NAMALWA (cell line): Measurements from ENCODE around the gene CFAP99.
A peak's percentile ranks its signal among the peaks of the same experiment; 100 is the strongest.
"Not testable (repeated sequence)": the region's sequence is repeated elsewhere in the genome, so short reads cannot be mapped to it uniquely, and the experiment has no call there.

Source experiments
- DNase-seq: peaks from one replicate; pipeline ENCODE4 v3.0.0-alpha.2; 2015; ENCODE audit warnings: low spot score

CFAP99 gene

DNA sequence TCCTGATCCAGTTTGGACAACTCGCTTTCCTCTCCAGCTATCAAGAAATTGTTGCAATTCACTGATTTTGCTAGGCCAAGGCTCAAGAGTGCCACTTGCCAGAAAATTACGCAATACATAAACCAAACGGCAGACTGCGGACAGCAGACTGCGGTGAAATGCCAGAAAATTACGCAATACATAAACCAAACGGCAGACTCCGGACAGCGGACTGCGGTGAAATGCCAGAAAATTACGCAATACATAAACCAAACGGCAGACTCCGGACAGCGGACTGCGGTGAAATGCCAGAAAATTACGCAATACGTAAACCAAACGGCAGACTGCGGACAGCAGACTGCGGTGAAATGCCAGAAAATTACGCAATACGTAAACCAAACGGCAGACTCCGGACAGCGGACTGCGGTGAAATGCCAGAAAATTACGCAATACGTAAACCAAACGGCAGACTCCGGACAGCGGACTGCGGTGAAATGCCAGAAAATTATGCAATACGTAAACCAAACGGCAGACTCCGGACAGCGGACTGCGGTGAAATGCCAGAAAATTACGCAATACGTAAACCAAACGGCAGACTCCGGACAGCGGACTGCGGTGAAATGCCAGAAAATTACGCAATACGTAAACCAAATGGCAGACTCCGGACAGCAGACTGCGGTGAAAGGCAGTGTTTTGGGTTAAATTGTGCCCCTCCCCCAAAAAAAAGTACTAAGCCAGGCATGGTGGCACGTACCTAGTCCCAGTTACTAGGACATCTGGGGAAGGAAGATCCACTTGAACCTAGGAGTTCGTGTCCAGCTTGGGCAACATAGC lies 11.4 kb downstream of the CFAP99 start:
- not testable (repeated sequence) for DNase-seq

DNA sequence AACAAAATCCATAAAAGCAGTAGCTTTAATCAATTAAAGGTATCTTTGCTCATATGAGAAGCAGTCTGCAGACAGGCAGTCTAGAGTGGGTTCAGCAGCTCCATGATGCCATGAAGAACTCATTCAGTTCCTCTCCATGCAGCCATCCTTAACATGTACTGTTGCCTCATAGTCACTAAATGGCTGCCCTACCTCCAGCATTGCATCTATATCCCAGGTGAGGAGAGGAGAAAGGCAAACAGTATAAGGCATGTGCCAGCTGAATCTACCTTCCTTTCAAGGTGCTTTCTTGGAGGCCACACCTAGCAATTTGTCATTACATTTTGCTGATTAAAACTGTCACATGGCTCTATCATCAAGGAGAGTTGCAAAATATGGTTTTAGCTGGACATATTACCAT lies 13.2 kb downstream of the CFAP99 start:
- no peak for DNase-seq

- no peak for DNase-seq
These were observed 14.3 kb downstream of the CFAP99 start for GRCh38 chr4:2432991-2433530.

DNA sequence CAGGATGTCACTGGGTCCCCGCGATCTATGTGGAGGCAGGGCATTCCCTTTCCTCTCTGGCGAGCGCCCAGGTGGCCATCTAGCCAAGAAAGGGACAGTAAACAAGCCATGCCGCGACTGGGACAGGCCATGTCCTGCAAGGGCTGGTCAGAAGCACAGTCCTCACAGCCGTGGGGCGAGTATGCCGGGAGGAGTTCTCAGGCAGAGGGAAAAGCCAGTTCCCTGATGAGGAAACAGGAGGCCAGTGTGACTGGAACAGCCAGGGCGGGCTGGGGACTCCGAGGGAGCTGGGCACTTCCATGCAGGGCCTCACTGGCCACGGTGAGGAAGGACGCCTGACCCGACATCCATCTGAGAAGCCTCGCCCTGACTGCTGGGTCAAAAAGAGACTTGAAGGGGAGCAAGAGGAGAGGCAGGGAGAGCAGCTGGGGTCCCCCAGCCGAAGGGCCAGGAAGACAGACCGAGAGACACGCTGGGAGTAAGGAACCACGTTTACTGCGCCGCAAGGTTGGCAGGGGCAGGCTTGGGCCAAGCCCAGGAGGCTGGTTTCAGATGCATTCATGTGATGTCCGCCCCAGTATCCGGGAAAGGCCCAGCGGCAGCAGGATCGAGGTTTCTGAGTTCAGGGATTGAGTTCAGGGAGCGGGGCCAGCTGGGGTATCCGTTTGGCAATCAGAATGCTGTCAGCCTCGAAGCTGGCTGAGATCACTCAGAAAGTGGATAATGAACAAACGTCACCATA lies 15.0 kb downstream of the CFAP99 start:
- DNase-seq, result no peak

DNA sequence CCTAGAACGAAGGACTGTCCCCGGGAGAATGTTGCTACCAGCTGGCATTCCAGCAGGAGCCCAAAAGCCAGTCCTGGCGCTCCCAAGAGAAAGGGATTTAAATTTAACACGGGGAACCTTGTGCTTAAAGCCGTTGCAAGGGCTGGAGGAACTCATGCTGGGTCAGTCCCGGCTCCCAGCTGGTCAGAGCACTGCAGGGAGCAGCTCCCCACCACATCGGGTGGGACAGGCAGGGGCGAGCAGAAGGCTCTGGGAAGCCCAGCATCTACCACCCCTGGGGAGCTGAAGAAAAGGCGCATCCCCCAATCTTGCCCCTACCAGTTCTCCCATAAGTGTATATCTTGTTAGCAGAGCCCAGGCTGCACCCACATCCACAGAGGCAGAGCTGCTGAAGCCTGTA lies 15.7 kb downstream of the CFAP99 start:
- no peak for DNase-seq

DNA sequence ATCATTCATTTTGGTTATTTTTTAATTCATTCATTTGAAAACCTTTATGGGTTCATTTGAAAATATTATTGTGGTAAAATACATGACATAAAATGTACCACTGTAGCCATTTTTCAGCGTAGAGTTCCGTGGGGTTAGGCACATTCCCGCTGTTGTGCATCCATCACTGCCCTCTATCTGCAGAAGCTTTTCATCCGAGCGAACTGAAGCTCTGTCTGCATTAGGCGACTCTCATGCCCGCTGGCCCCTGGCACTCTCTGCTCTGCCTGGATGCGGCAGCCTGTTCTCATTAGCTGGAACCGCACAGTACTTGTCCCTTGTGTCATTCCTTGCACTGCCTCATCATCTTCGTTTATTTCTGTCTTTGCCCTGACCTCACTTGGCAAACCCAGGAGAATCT lies 17.5 kb downstream of the CFAP99 start:
- no peak for DNase-seq

- DNase-seq, result no peak
These were observed 18.2 kb downstream of the CFAP99 start for GRCh38 chr4:2436761-2437474.

- no peak for DNase-seq
These were observed 18.9 kb downstream of the CFAP99 start for GRCh38 chr4:2437475-2438215.

DNA sequence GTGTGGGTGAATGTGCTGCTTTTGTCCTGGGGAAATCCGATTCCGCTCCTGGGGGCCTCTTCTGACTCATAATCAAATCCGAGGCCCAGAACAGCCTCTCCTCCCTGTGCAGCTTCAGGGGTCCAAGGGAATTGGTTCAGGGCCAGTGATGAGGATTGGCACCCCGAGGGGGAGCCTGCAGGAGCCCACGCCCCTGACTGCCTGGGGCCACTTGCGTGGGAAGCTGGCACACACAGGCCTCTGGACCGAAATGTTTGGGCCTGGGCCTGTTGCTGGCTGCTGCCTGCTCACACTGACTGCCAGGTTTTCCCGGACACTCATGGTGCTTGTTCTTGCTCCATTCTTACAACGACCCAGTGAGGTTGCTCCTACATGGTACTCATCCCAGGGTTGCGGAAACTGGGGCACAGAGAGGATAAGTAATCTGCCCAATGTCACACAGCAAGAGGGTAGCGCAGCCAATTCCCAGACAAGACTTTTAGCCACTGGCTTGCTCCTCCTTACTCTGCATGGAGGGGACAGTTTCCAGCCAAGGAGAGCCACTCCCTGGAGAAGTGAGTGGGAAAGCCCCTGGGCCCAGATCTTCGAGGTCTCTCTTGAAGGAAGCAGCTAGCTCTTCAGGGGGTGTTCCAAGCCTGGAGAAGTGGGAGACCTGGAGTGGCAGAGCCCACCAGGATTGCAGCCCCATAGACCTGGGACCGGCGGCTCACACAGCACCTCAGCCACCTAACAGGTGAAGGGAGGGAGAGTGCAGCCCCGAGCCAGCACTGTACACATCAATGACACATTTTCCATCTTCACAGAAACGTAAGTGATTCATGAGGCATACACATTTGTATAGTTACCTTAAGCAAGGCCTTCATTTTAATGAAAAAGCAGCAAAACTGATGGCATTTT lies 20.3 kb downstream of the CFAP99 start:
- no peak for DNase-seq

DNA sequence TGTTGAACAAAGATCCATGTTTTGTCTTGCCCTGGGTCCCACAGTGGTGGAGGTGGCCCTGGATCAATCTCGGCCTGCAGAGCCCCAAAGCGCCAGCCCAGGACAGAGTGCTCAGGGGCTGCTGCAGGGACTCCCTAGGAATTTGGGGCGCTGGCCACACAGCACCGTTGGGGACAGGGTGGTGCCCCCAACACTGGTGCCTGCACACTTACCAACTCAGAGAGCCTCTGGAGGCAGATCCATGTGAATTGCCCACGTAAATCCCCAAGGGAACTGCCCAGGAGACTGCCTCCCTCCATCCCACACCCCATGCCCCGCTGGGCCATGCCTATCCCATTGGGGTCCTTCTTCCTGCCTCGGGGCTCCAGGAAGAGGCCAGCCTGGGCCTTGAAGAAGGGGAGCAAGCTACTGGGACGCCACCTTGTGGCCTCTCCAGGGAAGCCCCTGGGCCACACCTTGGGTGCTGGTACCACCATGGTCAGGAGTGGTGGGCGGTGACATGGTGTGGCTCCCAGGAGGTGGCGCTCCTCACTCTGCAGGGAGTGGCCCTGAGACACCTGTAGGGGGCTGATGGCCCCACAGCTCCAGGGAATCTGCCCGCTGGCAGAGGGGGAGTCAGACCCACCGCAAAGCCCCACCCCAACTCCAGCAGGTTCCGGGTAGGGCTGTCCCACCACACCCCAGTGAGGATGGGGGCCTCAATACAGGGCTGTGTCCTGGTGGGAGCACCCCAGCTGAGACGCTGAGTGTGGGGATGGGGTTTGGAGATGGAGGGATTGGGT lies 22.8 kb downstream of the CFAP99 start:
- peak; percentile 93 for DNase-seq

- no peak for DNase-seq
These were observed 23.6 kb downstream of the CFAP99 start for GRCh38 chr4:2442175-2442993.

DNA sequence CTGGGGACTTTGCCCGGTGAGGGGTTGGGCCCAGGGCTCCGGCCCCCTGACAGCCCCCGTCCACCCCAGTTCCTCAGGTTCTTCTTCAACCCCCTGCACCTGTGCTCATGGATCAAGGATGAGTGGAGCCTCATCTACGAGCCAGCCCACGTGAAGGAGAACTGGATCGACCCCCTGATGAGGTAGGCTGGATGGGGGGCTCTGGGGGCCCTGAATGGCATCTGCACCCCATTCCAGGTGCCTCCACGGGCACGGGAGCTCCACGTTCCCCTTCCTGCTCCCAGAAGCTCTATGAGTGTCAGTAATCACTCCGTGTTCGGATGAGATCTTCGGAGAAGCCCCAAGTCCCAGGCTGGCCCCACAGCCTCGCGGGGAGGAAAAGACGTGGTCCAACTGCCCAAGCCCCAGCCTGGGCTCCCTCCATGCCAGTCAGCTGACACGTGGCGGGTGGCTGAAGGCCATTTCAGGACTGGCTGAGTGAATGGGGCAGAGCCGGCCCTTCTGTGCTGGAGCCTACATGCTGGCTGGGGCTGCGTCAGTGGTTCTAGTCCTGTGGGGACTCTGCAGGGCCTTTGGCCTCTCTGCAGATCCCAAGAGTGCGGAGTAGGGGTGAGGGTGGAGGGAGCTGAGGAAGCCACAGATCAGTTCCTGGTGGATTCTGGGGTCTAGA lies 24.4 kb downstream of the CFAP99 start:
- no peak for DNase-seq

DNA sequence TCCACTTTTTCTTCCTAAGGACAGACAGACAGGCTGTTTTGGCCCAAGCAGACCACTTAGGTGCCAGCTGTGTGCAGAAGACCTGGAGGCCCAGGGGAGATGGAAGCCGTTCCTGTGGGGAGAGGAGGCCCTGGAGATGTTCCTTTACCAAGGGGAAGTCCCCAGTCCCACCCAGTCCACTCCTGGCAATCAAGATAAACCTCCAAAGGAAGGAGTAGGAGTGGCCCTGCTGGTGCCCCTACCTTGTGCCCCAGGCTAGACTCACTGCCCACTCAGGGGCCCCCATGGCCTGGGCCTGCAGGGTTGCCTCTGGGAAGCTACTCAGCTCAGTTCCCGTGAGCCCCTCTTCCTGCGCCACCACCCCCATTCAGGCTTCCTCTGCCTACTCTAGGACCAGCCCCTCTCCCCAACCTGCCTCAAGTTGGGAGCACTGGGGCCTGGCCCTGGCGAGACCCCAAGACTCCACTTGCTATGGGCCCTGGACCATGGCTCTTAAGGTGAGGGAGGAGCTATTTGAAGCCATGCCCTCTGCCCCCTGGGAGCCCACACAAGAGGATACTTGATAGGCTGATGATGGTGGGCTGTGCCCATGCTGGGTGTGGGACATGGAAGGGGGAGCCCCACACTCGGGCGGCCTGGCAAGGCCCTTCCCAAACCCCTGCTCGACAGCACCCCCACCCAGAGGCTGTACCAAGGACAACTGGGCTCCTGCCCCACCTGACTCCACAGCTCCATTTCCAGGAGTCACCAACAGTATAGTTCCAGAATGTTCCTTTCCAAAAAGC lies 25.4 kb downstream of the CFAP99 start:
- DNase-seq, result no peak

GRCh38 chr4:2445130-2445529 lies 26.4 kb downstream of the CFAP99 start:
- no peak for DNase-seq

- no peak for DNase-seq
These were observed 26.8 kb downstream of the CFAP99 start for GRCh38 chr4:2445571-2445970.

DNA sequence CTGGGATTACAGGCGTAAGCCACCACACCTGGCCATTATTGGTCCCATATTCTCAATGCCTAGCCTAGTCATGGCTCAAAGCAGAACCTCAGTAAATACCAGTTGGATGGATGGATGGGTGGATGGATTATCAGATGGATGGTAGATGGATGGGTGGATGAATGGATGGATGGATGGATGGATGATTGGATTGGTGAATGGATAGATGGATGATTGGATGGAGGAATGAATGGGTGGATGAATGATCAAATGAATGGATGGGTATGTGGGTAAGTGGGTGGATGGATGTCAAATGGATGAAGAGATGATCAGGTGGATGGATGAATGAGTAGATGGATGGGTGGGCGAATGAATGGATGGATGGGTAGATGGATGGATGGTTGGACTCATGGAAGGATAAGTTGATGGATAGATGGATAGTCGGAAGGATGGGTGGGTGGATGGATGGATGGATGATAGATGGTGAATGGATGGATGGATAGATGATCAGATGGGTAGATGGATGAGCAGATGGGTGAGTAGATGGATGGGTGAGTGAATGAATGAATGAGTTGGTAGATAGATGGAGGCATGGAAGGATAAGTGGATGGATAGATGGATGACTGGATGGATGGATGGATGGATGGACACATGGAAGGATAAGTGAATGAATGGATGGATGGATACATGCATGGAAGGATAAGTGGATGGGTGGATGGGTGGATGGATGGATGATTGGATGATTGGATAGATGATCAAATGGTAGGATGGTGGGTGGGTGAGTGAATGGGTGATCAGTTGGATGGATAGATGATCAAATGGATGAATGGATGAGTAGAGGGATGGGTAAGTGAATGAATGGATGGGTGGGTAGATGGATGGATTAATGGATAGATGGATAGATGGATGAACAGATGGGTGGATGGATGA lies 28.2 kb downstream of the CFAP99 start:
- no peak for DNase-seq

DNA sequence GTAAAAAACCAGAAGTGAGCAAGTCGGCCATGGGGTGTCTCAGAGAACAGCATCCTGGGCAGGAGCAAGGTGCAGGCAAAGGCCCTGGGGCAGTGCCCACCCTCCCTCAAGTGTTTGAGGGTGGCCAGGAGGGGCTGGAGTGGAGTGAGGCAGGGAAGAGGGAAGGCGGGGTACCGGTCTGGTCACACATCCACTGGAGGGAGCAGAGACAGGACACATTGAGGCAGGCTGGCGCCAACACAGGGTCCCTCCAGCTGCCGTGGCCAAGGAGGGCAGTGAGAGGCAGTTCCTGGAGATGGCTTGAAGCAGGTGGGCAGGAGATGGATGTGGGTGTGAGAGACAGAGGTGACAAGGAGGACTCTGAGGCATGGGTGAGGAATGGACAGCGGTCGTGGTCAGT lies 29.8 kb downstream of the CFAP99 start:
- no peak for DNase-seq
